NOMO-1 treated with DMSO at 0.1 percent for 48 hours (cell line): ENCODE measurements around the gene TBATA.

Experiments used
- DNase-seq: peaks from one replicate; lab custom pipeline; 2025; ENCODE audit not compliant: unreplicated experiment; lab: John Stamatoyannopoulos, UW

TBATA gene

DNA sequence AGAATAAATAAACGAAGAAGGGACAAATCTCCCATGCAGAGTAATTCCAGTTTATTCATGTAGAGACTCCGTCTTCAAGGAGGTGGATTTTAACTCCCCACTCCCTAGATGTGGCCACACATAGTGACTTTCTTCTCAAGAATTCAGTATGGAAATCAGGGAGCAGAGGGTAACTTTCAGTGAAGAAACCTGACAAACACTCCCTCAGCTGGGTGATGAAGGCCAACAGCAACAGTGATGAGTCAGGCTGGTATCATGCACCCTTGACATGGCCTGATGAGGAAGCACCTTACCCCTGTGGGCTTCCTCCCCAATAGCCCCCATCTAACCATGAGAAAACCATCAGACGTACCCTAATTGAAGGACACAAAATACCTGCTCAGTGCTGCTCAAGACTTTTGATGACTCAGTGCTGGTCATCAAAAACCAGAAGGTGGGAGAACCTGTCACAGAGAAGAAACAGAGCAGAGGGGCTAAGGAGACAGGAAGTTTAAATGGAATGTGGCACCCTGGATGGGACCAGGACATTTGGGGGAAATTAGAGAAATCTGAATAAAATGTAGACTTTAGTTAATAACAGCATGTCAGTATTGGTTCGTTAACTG is 62.3 kb downstream of the TBATA start:
- DNase-seq, result no peak
